GM19467 (cell line): ENCODE data around the gene AURKB.
A peak's percentile ranks its signal among the peaks of the same experiment; 100 is the strongest.
"Not testable (repeated sequence)": the region's sequence is repeated elsewhere in the genome, so short reads cannot be mapped to it uniquely, and the experiment has no call there.

Experiments used
- ATAC-seq: cut with Tn5 transposase; IDR thresholded peaks from one replicate; pipeline ENCODE4 v1.9.1; 2021; ENCODE audit warnings: mild to moderate bottlenecking, moderate library complexity; ENCODE audit not compliant: unreplicated experiment

Gene AURKB

DNA sequence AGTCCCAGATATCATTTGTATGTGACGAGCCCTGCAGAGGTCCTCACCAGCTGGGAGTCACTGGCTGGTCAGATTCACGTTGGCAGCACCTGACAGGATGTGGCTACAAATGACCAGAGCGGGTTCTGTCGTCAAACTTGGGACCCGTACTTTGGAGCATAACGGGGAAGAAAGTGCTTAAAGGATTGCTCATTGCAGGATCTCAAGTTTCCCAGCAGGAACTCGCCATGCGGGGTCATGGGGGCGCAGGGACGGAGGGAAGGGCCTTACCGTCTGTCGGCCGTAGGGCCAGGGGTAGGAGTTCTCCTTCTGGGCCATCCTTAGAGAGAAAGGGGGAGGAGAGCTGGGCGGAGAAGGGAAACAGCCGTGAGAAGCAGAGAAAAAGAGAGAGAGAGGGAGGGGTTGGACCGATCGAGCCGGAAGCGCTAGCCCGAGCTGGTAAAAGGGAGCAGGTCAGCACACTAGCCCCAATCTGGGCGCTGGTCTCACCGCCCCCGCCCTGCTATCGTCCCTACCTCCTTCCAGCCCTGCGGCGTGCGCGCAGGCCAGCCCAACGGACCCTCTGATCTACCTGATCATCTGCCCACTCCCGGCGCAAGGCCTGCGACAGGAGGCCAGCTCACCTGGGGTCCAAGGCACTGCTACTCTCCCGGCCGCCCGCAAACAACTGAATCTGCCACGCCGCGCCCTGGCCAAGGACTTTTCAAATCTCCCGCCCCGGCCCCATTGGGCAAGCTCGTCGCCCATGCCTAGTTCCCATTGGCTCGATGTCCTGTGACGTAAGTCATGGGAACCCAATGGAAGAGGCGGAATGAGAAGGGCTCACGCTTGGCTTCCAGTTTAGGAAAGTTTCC is at the start of gene AURKB:
AURKB (minus strand) TSS at position 669 of the 854 bp plus-strand sequence; CDS start at position 318, 351 bp downstream.
- peak; percentile 84 for ATAC-seq

DNA sequence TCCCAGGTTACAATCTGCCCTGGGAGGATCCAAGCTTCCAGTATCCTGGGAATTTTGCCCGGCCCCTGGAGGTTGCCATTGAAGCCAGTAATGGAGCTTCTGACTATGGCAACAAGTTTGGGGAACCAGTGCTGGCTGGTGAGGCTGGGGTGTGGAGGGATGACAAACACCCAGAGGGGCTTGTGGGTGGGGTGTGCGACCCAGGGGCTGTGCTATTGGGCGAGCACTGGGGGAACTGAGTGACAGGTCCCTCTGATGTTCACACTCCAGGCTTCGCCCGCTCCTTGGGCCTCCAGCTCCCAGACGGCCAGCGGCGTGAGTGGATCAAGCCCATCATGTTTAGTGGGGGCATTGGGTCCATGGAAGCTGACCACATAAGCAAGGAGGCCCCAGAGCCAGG is 47.4 kb upstream of the AURKB start:
- no peak for ATAC-seq

DNA sequence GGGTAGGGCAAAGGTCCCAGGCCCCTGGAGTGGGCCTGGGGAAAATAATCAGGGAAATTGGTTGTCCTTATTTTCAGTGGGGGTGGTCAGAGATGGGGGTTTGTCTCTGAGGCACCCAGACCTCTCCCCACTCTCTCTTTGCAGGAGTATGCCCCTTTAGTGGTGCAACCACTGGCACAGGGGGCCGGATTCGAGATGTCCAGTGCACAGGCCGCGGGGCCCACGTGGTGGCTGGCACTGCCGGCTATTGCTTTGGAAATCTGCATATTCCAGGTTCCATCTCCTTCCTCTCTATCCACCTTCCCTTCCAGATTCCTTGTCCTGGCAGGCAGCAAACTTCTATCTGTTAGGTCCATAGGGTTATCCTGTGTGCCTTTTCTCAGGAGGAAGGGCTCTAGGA is 46.3 kb upstream of the AURKB start:
- ATAC-seq: no peak

DNA sequence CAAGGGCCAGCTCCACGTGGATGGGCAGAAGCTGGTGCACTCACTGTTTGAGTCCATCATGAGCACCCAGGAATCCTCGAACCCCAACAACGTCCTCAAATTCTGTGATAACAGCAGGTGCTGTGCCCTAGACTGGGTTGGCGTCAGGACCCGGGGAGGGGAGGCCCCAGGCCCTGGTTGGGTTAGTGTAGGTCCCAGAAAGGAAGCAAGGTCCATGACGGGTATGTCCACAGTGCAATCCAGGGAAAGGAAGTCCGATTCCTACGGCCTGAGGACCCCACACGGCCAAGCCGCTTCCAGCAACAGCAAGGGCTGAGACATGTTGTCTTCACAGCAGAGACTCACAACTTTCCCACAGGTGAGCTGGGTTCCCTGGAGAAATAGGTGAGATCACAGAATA is 45.9 kb upstream of the AURKB start:
- no peak for ATAC-seq

DNA sequence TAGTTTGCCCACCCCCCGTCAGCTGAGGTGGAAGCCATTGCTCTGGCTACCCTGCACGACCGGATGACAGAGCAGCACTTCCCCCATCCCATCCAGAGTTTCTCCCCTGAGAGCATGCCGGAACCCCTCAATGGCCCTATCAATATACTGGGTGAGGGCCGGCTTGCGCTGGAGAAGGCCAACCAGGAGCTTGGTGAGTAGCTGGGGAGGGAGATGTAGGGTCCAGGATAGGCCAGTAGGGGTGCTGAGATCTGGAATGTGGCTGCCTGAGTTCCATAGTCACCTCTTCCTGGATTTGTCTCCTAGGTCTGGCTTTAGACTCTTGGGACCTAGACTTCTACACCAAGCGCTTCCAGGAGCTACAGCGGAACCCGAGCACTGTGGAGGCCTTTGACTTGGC is 45.1 kb upstream of the AURKB start:
- no peak for ATAC-seq

DNA sequence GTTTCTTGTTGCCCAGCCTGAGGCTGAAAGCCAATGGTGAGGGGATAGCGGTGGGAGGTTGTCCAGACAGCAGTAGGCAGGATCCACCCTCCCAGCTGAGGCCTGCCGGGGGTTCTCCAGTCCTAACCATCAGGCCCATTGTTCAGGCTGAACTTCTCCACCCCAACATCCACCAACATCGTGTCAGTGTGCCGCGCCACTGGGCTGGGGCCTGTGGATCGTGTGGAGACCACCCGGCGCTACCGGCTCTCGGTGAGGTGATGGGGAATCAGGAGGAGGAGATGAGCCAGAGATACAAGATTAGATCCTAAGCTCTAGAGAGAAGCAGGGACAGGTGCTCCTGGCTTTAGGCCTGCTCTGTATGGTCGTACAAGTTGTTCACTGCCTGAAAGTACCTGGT is 44.5 kb upstream of the AURKB start:
- no peak for ATAC-seq

DNA sequence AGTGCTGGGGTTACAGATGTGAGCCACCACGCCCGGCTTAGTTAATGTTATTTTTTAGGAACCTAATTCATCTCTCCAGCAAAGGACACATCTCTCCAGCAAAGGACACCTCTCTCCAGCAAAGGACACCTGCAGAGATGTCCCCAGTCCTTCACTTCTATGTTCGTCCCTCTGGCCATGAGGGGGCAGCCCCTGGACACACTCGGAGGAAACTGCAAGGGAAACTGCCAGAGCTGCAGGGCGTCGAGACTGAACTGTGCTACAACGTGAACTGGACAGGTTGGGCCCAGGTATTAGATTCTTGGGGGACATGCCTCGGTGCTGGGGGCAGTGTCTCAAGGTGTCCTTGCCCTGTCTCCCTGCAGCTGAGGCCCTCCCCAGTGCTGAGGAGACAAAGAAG is 43.4 kb upstream of the AURKB start:
- ATAC-seq: no peak

DNA sequence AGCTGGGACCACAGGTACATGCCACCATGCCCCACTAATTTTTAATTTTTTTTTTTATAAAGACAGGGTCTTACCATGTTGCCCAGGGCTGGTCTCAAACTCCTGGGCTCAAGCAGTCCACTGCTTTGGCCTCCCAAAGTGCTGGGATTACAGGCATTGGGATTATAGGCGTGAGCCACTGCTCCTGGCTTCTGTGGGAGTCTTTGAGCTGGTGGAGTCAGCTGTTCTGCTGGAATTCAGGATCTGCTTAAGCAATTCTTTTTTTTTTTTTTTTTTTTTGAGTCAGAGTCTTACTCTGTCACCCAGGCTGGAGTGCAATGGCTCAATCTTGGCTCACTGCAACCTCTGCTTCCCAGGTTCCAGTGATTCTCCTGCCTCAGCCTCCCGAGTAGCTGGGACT is 41.0 kb upstream of the AURKB start:
- not testable (repeated sequence) for ATAC-seq

DNA sequence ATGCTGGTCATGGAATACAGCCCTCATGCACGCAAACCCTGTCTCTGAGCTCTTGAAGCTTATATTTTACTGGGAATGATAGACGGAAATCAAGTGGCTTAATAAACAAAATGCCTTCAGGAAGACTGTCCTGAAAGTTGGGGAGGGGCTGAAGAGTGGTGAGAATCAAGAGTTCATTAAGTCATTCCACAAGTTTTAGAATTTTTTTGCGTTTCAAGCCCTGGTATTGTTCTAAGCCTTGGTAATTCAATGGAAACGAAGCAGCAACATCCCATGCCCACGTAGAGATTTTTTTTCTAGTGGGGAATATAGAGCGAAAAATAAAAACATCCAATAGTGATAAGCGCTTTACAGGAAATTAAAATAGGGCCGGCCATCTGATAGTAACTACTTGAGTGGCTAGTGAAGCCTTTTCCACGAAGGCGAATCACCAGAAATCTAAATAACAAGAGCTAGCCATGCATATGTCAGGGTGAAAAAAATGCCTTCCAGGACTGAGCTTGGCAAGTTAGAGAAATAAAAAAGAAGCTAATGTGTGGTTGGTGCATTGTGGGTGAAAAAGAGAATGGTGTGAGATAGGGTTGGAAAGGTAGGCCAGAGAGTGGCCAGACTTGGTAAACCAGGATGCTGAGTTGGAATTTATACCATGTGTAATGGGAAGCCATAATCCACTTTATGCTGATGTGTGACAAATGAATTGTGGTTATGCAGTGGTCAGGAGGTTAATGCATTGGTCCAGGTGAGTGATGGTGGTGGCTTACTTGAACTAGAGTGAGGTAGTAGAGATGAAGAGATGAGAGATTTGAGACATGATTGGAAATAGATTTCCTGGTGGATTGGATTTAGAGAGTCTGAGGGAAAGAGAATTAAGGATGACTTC is 39.5 kb upstream of the AURKB start:
- no peak for ATAC-seq

DNA sequence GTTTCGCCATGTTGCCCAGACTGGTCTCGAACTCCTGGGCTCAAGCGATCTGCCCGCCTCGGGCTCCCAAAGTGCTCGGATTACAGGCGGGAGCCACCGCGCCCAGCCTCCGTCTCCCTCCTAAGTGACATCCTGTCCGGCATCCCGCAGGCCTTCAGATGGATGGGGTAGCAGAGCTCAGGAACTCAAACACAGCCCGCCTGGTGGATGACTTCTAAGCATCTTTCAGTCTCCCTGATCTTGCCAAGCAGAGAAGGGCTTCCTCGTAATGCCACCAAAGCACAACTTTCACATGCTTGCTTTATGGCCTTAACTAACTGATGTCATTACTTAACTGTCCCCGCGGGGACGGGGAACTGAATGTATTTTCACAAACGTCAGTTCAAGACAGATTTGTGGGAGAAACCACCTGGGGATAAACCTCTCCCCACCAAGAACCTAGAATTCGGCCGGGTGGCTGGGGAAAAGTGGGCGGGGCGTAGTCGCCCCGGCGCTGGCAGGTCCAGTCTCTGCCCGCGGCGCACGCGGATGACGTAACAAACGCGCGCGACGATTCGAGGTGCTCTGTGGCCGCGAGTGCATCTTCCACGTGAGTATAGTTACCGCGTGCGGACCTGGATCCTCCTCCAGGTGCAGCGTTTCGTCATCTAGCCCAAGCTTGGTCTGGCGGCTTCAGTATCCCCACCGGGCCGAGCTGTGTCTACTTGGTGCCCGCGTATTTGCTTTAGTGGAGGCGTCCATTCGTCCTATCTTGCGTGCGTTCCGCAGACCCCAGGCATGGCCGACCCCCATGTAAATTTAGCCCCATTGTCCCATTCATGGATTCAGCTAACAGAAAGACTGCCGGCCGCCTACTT is 38.6 kb upstream of the AURKB start, which contains the start of gene PFAS:
PFAS (plus strand) TSS at position 539 of the 857 bp plus-strand sequence. CDS start 4,649 bp downstream, outside the sequence.
- ATAC-seq: peak; percentile 39

DNA sequence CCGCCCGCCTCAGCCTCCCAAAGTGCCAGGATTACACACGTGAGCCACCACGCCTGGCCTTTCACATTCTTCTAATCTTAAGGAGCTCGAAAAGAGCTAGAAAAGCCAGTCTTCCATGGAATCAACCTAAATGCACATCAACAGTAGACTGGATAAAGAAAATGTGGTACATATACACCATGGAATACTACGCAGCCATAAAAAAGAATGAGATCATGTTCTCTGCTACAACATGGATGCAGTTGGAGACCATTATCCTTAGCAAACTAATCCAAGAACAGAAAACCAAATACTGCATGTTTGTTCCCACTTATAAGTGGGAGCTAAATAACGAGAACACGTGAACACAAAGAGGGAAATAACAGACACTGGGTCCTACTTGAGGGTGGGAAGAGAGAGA is 34.4 kb upstream of the AURKB start:
- no peak for ATAC-seq

DNA sequence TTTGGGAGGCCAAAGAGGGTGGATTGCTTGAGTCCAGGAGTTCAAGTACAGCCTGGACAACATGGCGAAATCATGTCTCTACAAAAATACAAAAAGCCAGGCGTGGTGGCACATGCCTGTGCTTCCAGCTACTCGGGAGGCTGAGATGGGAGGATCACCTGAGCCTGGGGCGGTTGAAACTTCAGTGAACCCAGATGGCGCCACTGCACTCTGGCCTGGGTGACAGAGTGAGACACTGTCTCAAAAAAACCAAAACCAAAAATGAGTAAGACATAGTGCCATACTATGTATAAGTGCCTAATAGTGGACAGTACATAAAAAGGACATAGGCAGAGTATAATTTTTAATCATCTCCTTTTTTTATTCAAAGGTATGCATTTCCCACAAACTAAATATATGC is 33.5 kb upstream of the AURKB start:
- no peak for ATAC-seq

DNA sequence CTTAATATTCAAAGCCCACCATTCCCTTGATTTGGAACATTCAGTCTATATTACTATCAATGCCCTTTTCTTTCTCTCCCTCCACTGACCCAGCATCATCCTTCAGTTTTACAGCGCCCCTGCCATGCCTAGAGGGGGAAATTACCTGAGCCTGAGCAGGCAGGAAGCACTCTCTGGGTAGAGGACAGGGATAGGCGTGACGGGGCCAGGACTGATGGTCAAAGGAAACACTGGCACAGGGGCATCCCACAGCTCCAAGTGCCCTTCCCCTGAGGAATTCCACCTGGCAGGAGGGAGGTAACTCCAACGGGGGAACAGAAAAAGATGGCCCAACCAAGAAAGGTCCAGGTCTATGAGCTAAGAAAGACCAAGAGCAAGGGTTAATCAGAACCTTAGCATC is 27.5 kb upstream of the AURKB start:
- ATAC-seq: no peak

DNA sequence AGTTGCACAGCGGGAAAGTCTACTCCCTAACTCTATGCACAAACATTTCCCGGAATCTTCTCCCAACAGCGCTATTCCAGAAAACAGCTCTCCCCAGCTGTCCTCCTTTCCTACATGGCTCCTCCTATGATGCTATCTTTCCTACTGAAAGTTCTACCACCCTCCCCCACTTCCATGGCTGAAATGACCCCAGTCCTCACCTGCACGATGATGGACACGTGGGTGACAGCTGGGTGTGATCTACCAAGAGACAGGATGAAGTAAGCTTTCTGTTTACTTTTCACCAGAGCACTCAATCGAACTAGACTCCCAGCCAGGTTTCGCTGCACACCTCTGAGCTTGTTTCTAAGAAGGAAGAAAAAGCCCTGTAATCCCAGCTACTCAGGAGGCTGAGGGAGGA is 26.8 kb upstream of the AURKB start:
- no peak for ATAC-seq

DNA sequence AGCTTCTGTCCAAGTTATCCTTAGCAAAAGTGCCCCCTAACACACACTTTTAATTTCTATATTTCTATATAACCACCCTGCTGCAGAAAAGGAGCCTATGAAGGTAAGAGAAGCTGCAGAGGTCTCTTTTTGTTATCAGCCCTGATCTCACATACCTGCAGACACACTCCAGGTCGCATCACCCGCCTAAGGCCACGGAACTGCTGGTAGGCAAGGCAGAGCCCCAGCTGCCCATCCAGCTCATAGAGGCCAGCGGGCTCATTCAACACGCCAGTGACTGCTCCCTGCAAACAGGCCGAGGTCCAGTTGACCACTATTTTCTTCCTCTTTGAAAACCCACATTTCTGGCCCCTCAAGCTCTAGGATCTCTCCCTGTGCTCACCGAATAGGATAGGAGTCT is 25.3 kb upstream of the AURKB start:
- ATAC-seq: no peak

DNA sequence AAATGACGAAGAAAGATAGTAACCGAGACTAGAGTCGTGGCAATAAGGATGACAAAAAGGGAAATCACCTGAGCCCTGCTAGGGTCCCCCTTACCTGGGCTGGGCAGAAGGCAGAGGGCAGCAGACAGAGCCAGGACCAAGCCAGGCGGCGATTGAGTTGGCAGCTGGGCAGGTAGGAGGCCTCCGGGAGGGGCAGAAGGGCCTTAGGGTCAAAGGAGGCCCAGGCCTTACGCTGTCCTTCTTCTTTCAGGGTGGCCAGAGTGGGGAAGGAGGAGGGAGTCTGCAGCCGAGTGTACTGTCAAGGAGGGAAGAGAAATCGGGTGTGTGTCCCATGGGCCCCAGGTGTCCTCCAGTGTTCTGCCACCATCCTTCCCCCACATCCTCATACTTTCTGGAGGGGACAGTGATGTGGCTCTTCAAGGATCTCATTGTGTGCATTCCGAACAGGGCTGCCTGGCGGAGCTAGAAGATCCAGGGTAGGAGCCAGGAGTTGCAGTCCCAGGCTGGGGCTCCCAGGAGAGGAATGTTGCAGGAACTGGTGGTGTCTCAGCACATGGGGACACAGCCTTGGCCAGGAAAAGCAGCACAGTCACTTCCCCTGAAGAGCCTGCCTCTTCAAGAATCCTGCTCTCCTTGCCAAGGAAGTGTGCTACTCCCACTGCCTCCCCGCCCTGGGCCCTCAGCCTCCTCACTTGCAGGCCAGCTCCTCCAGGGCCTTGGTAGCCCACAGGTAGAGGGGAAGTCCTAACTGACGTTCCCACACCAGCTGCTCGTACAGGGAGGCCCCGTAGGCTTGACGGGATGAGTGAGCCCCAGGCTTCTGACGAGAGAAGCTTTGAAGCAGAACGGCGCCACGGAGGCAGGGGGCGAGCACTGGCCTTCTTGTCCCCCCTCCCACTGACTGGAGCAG is 24.2 kb upstream of the AURKB start:
- ATAC-seq: no peak

DNA sequence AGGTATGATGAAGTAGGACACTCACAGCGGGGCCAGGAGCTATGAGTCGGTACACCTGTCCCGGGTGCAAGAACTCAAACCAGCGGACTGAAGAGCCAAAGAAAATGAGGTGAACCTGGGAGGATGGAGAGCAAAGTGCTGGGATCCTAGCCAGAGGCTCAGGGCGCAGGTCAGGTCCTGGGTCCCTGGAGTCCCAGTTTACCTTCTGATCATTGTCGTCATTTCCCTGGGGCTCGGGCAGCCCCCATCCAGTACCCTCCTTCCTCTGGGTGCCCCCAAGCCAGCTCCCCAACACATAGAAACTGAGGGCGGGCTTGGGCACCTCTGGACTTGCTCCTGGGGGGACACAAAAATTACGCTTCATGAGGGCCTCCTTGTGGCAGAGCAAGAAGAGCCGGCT is 21.3 kb upstream of the AURKB start:
- ATAC-seq: no peak

DNA sequence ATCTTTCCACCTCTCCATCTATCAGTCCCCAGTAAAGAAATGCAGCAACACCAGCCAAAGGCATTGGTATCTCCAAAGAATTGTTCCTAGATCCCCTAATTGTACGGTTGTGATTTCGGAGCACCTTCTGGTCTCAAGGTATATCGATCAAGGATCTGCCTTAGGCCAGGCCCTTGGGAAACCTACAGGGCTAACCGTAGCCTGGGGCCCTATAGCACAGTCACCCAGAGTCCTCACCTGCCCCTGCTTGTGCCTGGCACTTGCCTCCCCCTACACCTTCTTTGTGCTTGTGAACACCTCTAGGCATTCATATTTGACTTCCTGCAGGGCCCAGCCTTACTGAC is 16.8 kb upstream of the AURKB start:
- no peak for ATAC-seq

DNA sequence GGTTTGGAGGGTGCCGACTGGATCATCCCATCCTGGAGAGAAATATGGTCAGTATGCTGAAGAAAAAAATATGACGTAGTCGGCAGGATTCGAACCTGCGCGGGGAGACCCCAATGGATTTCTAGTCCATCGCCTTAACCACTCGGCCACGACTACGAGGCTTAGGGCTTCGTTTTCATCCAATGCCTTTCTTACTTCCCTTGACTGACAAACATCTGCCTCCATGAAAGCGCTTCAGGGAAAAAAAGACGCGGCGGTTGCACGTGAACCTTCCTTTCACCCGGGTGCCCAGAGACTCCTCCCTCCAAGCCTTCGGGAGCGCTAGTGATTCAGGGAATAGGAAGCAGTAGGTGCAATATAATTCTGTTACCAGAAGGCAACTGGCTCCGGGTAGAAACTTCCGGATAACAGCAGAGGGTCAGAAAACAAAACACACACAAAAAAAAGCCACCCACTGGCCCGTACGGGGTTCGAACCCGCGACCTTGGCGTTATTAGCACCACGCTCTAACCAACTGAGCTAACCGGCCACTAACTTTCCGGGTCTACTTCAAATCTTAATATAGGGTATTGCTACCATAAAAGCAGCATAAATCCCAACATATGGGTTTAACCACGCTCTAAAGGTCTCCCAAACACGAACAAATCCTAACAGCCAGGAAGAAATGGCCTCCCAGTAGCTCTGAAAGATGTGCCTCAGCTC is 16.3 kb upstream of the AURKB start:
- ATAC-seq: no peak
